Kidney epithelial cell (primary cell): ENCODE measurements around the gene MRPS10. TPM values are rescaled to one million over a fixed set of nuclear protein-coding genes. Genes with fewer than 3 reads are reported as not detected.

Experiments
- DNase-seq: peaks from one replicate; pipeline ENCODE4 v3.0.0-alpha.2; 2010; ENCODE audit warnings: low read depth
- H3K27me3 ChIP-seq: 2 replicates; pipeline ENCODE4 v1.6.0; 2011; ENCODE audit warnings: low read length; ENCODE audit not compliant: control insufficient read depth, insufficient read depth
- H3K36me3 ChIP-seq: 2 replicates; pipeline ENCODE4 v1.5.1; 2011; ENCODE audit warnings: low read length; ENCODE audit not compliant: control insufficient read depth, insufficient read depth
- H3K4me3 ChIP-seq: 2 replicates; pipeline ENCODE4 v1.5.1; 2011; ENCODE audit warnings: low read depth, mild to moderate bottlenecking, control low read depth, low read length
- CTCF ChIP-seq: IDR thresholded peaks from 2 replicates; pipeline ENCODE4 v1.5.1; 2011; ENCODE audit warnings: mild to moderate bottlenecking, moderate library complexity, low read length, control low read depth, inconsistent platforms; ENCODE audit not compliant: insufficient read depth, poor library complexity, severe bottlenecking
- total RNA-seq: library from RNA; depleted of rRNA; stranded (reverse); fragments of >200 nt; gene quantifications from 2 replicates; pipeline ENCODE4 v1.2.3, GENCODE V29; 2015

MRPS10 gene
- total RNA-seq, 1 donor from 2014 or later = 53.1 TPM

GRCh38 chr6:42255050-42255449, 37.4 kb upstream of the MRPS10 start:
- no peak for TF ChIP-seq CTCF
- Histone ChIP-seq H3K27me3 (no peaks in the 10 kb centered on the region), H3K36me3 (no peaks in the 10 kb centered on the region), H3K4me3 (no peak overlapping the region)
- no peak for DNase-seq

GRCh38 chr6:42254505-42254904, 36.8 kb upstream of the MRPS10 start:
- Histone ChIP-seq H3K36me3 (no peaks in the 10 kb centered on the region), H3K27me3 (no peaks in the 10 kb centered on the region), H3K4me3 (no peak overlapping the region)
- no peak for DNase-seq
- no peak for TF ChIP-seq CTCF

GRCh38 chr6:42251911-42252637, 34.4 kb upstream of the MRPS10 start:
- no peak for TF ChIP-seq CTCF
- Histone ChIP-seq H3K27me3 (no peaks in the 10 kb centered on the region), H3K4me3 (no peak overlapping the region), H3K36me3 (no peaks in the 10 kb centered on the region)
- no peak for DNase-seq

- no peaks in the 10 kb centered on the region for H3K36me3 ChIP-seq
- no peaks in the 10 kb centered on the region for H3K27me3 ChIP-seq
- no peak overlapping the region for H3K4me3 ChIP-seq
- no peak for DNase-seq
- no peak for TF ChIP-seq CTCF
Observed at GRCh38 chr6:42251500-42251899, 33.8 kb upstream of the MRPS10 start.

- no peaks in the 10 kb centered on the region for H3K36me3 ChIP-seq
- no peak for TF ChIP-seq CTCF
- H3K27me3 ChIP-seq = no peaks in the 10 kb centered on the region
- DNase-seq = no peak
- no peak overlapping the region for H3K4me3 ChIP-seq
Observed at GRCh38 chr6:42250274-42250931, 32.7 kb upstream of the MRPS10 start.
